ENCODE measurements around the gene PCDH20.

GRCh38 chr13:61415058-61415721, 459 bp downstream of the PCDH20 start:
- TF ChIP-seq HNRNPK (IDR thresholded peaks at IDR 0.05; ENCODE audit: low read depth, low read length, poor library complexity, severe bottlenecking) (no peak), MYNN (IDR thresholded peaks at IDR 0.05) (no peak), MYNN (CRISPR knock-in tag; IDR thresholded peaks at IDR 0.05) (no peak), HDGF (IDR thresholded peaks at IDR 0.05) (no peak), ATF4 (CRISPR knock-in tag; IDR thresholded peaks at IDR 0.05) (no peak), NR2C1 (IDR thresholded peaks at IDR 0.05) (no peak), NR2C1 (tag; IDR thresholded peaks at IDR 0.05) (no peak), ZNF318 (IDR thresholded peaks at IDR 0.05; ENCODE audit: borderline replicate concordance in 1 of 2, low read depth in 1 of 2) (no peak), MBD1 (CRISPR knock-in tag; IDR thresholded peaks at IDR 0.05) (no peak), MAFF (IDR thresholded peaks at IDR 0.05; ENCODE audit: low read length) (no peak)
